Endothelial cell of umbilical vein (primary cell): ENCODE measurements around the gene GMCL1. TPM values are rescaled to one million over a fixed set of nuclear protein-coding genes. Genes with fewer than 3 reads are reported as not detected.

Experiments used
- BruUV-seq: library from RNA; stranded (reverse); fragments of 400-500 nt; replicated peaks from 2 replicates; lab custom pipeline; 2021; lab: Mats Ljungman, UMichigan
- CTCF ChIA-PET: fragments of 300-600, 350-600 bp; sonication (Branson Sonifier 250); formaldehyde crosslinking; loops from one replicate; lab custom pipeline; 2021; ENCODE audit warnings: antibody characterized with exemption, inconsistent platforms; lab: Charles Lee
- POLR2A ChIA-PET: fragments of 300-600, 350-600 bp; sonication (Branson Sonifier 250); formaldehyde crosslinking; loops from one replicate; lab custom pipeline; 2021; ENCODE audit warnings: antibody characterized with exemption, inconsistent platforms; lab: Charles Lee
- DNase-seq: peaks from one replicate; pipeline ENCODE4 v3.0.0-alpha.2; 2011; ENCODE audit warnings: low read depth, low spot score
- FAIRE-seq: peaks from 2 replicates; lab custom pipeline; 2011; peaks lifted over from hg19 to GRCh38; lab: Jason Lieb, UNC
- H2AFZ ChIP-seq: 2 replicates; pipeline ENCODE4 v1.6.0; 2012; ENCODE audit warnings: low read depth, low read length, control low read depth, inconsistent platforms
- H3K27ac ChIP-seq: 2 replicates; pipeline ENCODE4 v1.5.1; 2011; ENCODE audit warnings: low read depth, mild to moderate bottlenecking, control low read depth, low read length, moderate library complexity; ENCODE audit not compliant: insufficient read depth
- H3K27me3 ChIP-seq, 2 experiments: 2 replicates each; pipeline versions ENCODE4 v1.6.0 to v1.6.1; 2011; ENCODE audit warnings: low read length in 2 of 2, mixed read lengths in 1 of 2; ENCODE audit not compliant: control insufficient read depth in 2 of 2, insufficient read depth in 2 of 2
- H3K36me3 ChIP-seq, 2 experiments: 2 replicates in 1 of 2; 3 replicates in 1 of 2; pipeline ENCODE4 v1.5.1; 2011; ENCODE audit warnings: low read length in 2 of 2, mild to moderate bottlenecking in 1 of 2, moderate library complexity in 1 of 2; ENCODE audit not compliant: control insufficient read depth in 2 of 2, insufficient read depth in 2 of 2; ENCODE audit errors: extremely low read depth in 1 of 2
- H3K4me1 ChIP-seq: 3 replicates; pipeline ENCODE4 v1.5.1; 2011; ENCODE audit warnings: mild to moderate bottlenecking, low read length; ENCODE audit not compliant: control insufficient read depth, insufficient read depth; ENCODE audit errors: extremely low read depth
- H3K4me2 ChIP-seq: 2 replicates; pipeline ENCODE4 v1.6.1; 2011; ENCODE audit warnings: low read length, control low read depth, mixed read lengths; ENCODE audit not compliant: insufficient read depth
- H3K4me3 ChIP-seq, 3 experiments: fragments of 200-600 bp in 1 of 3; sonication (generic), shearing (Covaris generic) in 1 of 3; replicated peaks in 1 of 3; 2 replicates each; pipeline ENCODE4 v1.5.1; 2011 to 2016; ENCODE audit warnings: control low read depth in 3 of 3, low read length in 3 of 3, mild to moderate bottlenecking in 2 of 3, inconsistent platforms in 1 of 3, low read depth in 1 of 3, moderate library complexity in 1 of 3; ENCODE audit not compliant: insufficient read depth in 1 of 3
- H3K79me2 ChIP-seq: 2 replicates; pipeline ENCODE4 v1.6.0; 2012; ENCODE audit warnings: low read length, inconsistent platforms; ENCODE audit not compliant: control insufficient read depth, insufficient read depth
- H3K9ac ChIP-seq: replicated peaks from 2 replicates; pipeline ENCODE3; 2011; ENCODE audit warnings: low read length, control low read depth; ENCODE audit not compliant: insufficient read depth; ENCODE audit errors: extremely low read depth
- H3K9me1 ChIP-seq: replicated peaks from 3 replicates; pipeline ENCODE4 v1.6.0; 2011; ENCODE audit warnings: mild to moderate bottlenecking, low read length; ENCODE audit not compliant: control insufficient read depth, insufficient read depth; ENCODE audit errors: extremely low read depth
- H3K9me3 ChIP-seq: replicated peaks from 2 replicates; pipeline ENCODE4 v1.5.1; 2012; ENCODE audit warnings: low read length, inconsistent platforms; ENCODE audit not compliant: control insufficient read depth, insufficient read depth
- H4K20me1 ChIP-seq: replicated peaks from 2 replicates; pipeline ENCODE3; 2011; ENCODE audit warnings: mild to moderate bottlenecking, low read length; ENCODE audit not compliant: control insufficient read depth, insufficient read depth; ENCODE audit errors: extremely low read depth
- CTCF ChIP-seq, 2 donors: IDR thresholded peaks; 1 replicate in 1 of 2; 2 replicates in 1 of 2; pipeline ENCODE4 v1.5.1; 2011; ENCODE audit warnings: low read length in 2 of 2, mild to moderate bottlenecking in 2 of 2, moderate library complexity in 2 of 2, control low read depth in 1 of 2, inconsistent platforms in 1 of 2, low read depth in 1 of 2; ENCODE audit not compliant: insufficient read depth in 1 of 2; ENCODE audit errors: extremely low read depth in 1 of 2
- EZH2 ChIP-seq: IDR thresholded peaks from 2 replicates; pipeline ENCODE4 v1.6.1; 2012; ENCODE audit warnings: borderline replicate concordance, low read depth, mild to moderate bottlenecking, moderate library complexity, low read length, inconsistent platforms; ENCODE audit not compliant: severe bottlenecking
- FOS ChIP-seq: IDR thresholded peaks from 2 replicates; pipeline ENCODE4 v1.6.1; 2011; ENCODE audit warnings: mild to moderate bottlenecking, low read length, moderate library complexity, borderline replicate concordance; ENCODE audit not compliant: insufficient read depth
- GATA2 ChIP-seq: IDR thresholded peaks from 2 replicates; pipeline ENCODE4 v1.7.0; 2011; ENCODE audit warnings: low read depth, mild to moderate bottlenecking, moderate library complexity, mixed read lengths, low read length; ENCODE audit not compliant: insufficient read length, insufficient read depth
- JUN ChIP-seq: IDR thresholded peaks from 2 replicates; pipeline ENCODE4 v1.6.1; 2011; ENCODE audit warnings: borderline replicate concordance, low read depth; ENCODE audit not compliant: insufficient read length, insufficient read depth
- MYC ChIP-seq: IDR thresholded peaks from one replicate; pipeline ENCODE4 v1.6.1; 2011; ENCODE audit warnings: mild to moderate bottlenecking, low read depth, low read length
- POLR2A ChIP-seq: IDR thresholded peaks from 2 replicates; pipeline ENCODE4 v1.6.1; 2012; ENCODE audit warnings: low read depth, mild to moderate bottlenecking, control low read depth, low read length
- POLR2AphosphoS5 ChIP-seq: IDR thresholded peaks from 2 replicates; pipeline ENCODE4 v1.6.1; 2012; ENCODE audit warnings: low read depth, mild to moderate bottlenecking, control low read depth, low read length, moderate library complexity; ENCODE audit not compliant: insufficient read depth
- dilution Hi-C: fragments of 300-500 bp; cut with MboI; formaldehyde crosslinking; loops from one replicate; pipeline ENCODE4 v1.15.0; 2019; ENCODE audit warnings: low sequenced_read_pairs; ENCODE audit not compliant: extremely low pct_ligation_motif_present
- intact Hi-C: fragments of 100-400 bp; cut with micrococcal nuclease; formaldehyde crosslinking; loops from one replicate; pipeline ENCODE4 v1.10.0; 2022
- polyA plus RNA-seq, 4 experiments: library from polyadenylated mRNA; depleted of rRNA in 3 of 4; stranded (reverse) in 3 of 4; unstranded in 1 of 4; fragments of >200 nt; gene quantifications; 2 replicates each; pipeline versions ENCODE4 v1.2.1 to v1.2.3, GENCODE V29; 2011 to 2012; ENCODE audit warnings: missing spikeins in 1 of 4
- total RNA-seq: library from RNA; stranded (reverse); gene quantifications from 2 replicates; pipeline ENCODE4 v1.2.3, GENCODE V29; 2021
- TF ChIP-seq, protein P1 (sequence below): IDR thresholded peaks from 2 replicates; pipeline ENCODE4 v1.6.1; 2011; ENCODE audit not compliant: insufficient read depth, insufficient read length

The GMCL1 gene
- total and polyA plus RNA-seq, 2 donors (not counting 3 experiments of a cell fraction or from before 2014, with no cell fraction given) = 4.2 to 14.6 TPM

- no peak overlapping the region for H3K4me2 ChIP-seq
- POLR2A ChIA-PET = no interaction called here
- intact Hi-C loops = no loop called here
Observed at GRCh38 chr2:69827796-69828540, 1.5 kb upstream of the GMCL1 start.

More at GRCh38 chr2:69827796-69828540, 1.5 kb upstream of the GMCL1 start:
- Histone ChIP-seq H3K9me1 (no peaks in the 10 kb centered on the region), H3K27me3 (no peaks in the 10 kb centered on the region), H3K79me2 (peaks cover 20% of the 10 kb centered on the region), H3K4me1 (peaks cover 7% of the 10 kb centered on the region), H2AFZ (no peak overlapping the region), H3K27ac (no peak overlapping the region), H3K4me3 (no peak overlapping the region), H3K9me3 (no peaks in the 10 kb centered on the region), H3K9ac (no peak overlapping the region), H4K20me1 (no peaks in the 10 kb centered on the region), H3K36me3 (no peaks in the 10 kb centered on the region)
- no TSS peak for BruUV-seq
- dilution Hi-C loops = no loop called here
- DNase-seq = no peak
- FAIRE-seq = no peak
- TF ChIP-seq FOS (no peak), POLR2AphosphoS5 (no peak), JUN (no peak), MYC (no peak), POLR2A (no peak), GATA2 (no peak), EZH2 (no peak), CTCF (IDR thresholded peaks at IDR 0.05; ENCODE audit: extremely low read depth in 1 of 2, insufficient read depth in 1 of 2, low read depth in 1 of 2, low read length in 2 of 2) (no peak)
- TF ChIP-seq, protein P1, sequence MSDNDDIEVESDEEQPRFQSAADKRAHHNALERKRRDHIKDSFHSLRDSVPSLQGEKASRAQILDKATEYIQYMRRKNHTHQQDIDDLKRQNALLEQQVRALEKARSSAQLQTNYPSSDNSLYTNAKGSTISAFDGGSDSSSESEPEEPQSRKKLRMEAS = no peak
- CTCF ChIA-PET = interaction anchor here (3.5 to 5.3 kb wide), 2 partner anchors 11 to 104 kb away, joined by 25 to 70 read pairs; no protein-coding TSS in a partner anchor
